ENCODE data around the gene FADS3.

FADS3 gene

DNA sequence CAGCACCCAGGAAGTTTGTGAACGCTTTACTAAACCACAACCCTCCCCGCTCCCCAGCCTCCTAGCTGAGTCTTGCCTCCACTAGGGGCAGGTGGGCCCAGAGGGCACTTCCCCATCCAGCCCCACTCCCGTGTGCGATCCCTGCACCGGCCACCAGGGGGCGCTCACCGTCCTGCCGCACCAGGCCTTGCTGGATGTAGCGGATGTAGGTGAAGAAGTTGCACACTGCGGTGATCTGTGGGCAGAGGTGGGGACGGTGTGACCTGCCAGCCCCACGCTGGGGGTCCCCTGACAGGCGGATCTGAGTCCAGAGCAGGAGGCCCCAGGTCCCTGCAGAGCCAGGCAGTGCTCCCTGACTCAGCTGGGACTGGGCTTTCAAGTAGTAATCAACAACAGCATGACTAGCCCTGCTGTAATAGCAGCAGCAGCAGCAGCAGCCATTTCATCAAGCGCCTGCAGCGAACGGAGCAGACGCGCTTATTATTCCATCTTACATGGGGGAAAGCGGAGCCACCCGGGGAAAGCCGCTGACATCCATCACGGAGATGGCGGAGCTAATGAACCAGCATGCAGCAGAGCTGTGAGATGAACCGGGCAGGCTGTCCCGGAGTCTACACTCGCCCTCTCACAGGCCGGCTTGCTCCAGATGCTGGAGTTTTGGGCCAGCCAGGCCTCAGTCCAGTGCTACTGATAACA lies 7.9 kb upstream of the FADS3 start:
- peak; percentile 93 for ATAC-seq (ENCODE audit: insufficient read depth, low read depth)
- Histone ChIP-seq H3K27ac (ENCODE audit: low read length) (no peak overlapping the region), H3K4me3 (ENCODE audit: low read depth in 1 of 2, low read length in 2 of 2) (no peak overlapping the region), H3K9ac (ENCODE audit: low read depth, low read length) (no peak overlapping the region), H3K79me2 (ENCODE audit: insufficient read depth, low read length) (no peaks in the 10 kb centered on the region), H4K20me1 (ENCODE audit: insufficient read depth, low read length) (no peaks in the 10 kb centered on the region), H3K27me3 (ENCODE audit: insufficient read depth, low read length, poor library complexity) (no peaks in the 10 kb centered on the region), H2AFZ (ENCODE audit: low read depth, low read length) (peak overlapping the region; percentile 57; the same call in 1 of the 2 replicates), H3K4me2 (ENCODE audit: insufficient read depth, low read length) (no peak overlapping the region), H3K36me3 (ENCODE audit: insufficient read depth, low read length) (no peaks in the 10 kb centered on the region), H3K9me3 (ENCODE audit: insufficient read depth, low read length, severe bottlenecking) (no peaks in the 10 kb centered on the region), H3K4me1 (ENCODE audit: insufficient read depth, low read length) (peaks cover 6% of the 10 kb centered on the region; the same call in 1 of the 2 replicates)
- peak; percentile 91 for DNase-seq
- no peak for TF ChIP-seq EZH2 (IDR thresholded peaks at IDR 0.05; ENCODE audit: borderline replicate concordance, low read depth, low read length, severe bottlenecking)
- TF ChIP-seq, protein P1, sequence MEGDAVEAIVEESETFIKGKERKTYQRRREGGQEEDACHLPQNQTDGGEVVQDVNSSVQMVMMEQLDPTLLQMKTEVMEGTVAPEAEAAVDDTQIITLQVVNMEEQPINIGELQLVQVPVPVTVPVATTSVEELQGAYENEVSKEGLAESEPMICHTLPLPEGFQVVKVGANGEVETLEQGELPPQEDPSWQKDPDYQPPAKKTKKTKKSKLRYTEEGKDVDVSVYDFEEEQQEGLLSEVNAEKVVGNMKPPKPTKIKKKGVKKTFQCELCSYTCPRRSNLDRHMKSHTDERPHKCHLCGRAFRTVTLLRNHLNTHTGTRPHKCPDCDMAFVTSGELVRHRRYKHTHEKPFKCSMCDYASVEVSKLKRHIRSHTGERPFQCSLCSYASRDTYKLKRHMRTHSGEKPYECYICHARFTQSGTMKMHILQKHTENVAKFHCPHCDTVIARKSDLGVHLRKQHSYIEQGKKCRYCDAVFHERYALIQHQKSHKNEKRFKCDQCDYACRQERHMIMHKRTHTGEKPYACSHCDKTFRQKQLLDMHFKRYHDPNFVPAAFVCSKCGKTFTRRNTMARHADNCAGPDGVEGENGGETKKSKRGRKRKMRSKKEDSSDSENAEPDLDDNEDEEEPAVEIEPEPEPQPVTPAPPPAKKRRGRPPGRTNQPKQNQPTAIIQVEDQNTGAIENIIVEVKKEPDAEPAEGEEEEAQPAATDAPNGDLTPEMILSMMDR (IDR thresholded peaks at IDR 0.05; ENCODE audit: borderline replicate concordance, extremely low read depth, low read length, poor library complexity, severe bottlenecking): peak; percentile 100

DNA sequence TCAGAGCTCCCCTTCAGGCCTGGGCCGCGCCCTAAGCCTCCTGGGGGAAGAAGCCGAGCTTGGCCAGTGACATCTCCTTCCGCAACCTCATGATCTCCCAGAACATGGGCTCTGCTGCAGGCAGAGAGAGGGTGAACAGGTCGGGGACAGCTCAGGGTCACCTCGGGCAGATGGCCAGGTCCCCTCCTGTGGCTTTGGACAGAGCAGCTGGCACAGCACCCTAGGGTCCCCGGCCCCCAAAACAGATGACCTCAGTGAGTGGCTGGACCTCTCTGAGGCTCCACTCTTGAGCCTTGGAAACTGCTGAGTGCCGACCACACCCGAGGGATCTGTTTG lies 6.9 kb upstream of the FADS3 start:
- H3K27me3 ChIP-seq (ENCODE audit: insufficient read depth, low read length, poor library complexity): no peaks in the 10 kb centered on the region
- no peaks in the 10 kb centered on the region for H4K20me1 ChIP-seq (ENCODE audit: insufficient read depth, low read length)
- DNase-seq (no peak), ATAC-seq (ENCODE audit: insufficient read depth, low read depth) (no peak)
- no peak for TF ChIP-seq EZH2 (IDR thresholded peaks at IDR 0.05; ENCODE audit: borderline replicate concordance, low read depth, low read length, severe bottlenecking)
- TF ChIP-seq, protein P1 (IDR thresholded peaks at IDR 0.05; ENCODE audit: borderline replicate concordance, extremely low read depth, low read length, poor library complexity, severe bottlenecking): no peak
- H3K9me3 ChIP-seq (ENCODE audit: insufficient read depth, low read length, severe bottlenecking): no peaks in the 10 kb centered on the region
- no peak overlapping the region for H2AFZ ChIP-seq (ENCODE audit: low read depth, low read length)
- H3K36me3 ChIP-seq (ENCODE audit: insufficient read depth, low read length): no peaks in the 10 kb centered on the region
- H3K9ac ChIP-seq (ENCODE audit: low read depth, low read length): no peak overlapping the region
- no peak overlapping the region for H3K4me2 ChIP-seq (ENCODE audit: insufficient read depth, low read length)
- no peak overlapping the region for H3K4me3 ChIP-seq (ENCODE audit: low read depth in 1 of 2, low read length in 2 of 2)
- no peak overlapping the region for H3K27ac ChIP-seq (ENCODE audit: low read length)
- no peaks in the 10 kb centered on the region for H3K79me2 ChIP-seq (ENCODE audit: insufficient read depth, low read length)
- H3K4me1 ChIP-seq (ENCODE audit: insufficient read depth, low read length): peaks cover 6% of the 10 kb centered on the region; the same call in 1 of the 2 replicates

DNA sequence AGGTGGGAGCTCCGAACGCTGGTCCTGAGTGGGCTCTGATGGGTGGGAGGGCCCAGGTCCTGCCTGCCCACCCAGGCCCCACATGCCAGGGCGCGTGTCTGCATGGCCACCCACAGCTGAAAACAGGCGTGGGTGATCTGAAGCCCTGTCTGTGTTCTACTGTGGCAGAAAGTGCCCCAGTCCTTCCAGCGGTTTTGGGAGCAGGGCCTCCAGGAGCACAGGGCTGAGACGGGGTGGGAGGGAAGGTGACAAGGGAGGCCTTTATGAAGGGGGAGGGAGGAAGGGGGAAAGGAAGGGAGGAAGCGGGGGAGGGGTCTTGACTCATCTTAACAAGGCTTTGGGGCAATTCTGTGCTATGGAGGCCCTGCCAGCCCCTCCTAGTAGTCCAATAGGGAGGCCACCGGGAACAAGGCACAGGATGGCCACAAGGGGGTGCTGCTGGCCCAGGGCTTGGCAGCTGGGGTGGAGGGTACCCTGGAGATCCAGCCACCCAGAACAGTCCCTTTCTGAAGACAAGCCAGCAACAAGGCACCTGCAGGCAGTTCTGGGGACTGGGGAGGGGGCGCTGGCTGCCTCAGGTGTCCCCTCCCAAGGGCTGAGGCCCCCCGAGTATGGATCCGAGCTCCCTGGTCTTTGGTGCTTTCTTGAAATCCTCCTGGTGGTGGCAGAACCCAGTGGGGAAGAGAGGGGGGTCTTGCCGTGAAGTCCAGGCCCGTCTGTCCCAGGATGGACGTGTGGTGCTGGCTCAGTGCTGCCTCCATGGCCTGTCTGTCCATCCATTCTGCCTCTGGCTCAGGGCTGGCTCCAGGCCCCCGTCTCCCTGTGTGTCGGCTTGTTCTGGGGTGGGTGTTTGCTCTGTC lies 6.3 kb upstream of the FADS3 start:
- H3K4me3 ChIP-seq (ENCODE audit: low read depth in 1 of 2, low read length in 2 of 2): no peak overlapping the region
- ATAC-seq (ENCODE audit: insufficient read depth, low read depth) (peak; percentile 76), DNase-seq (peak; percentile 80)
- H3K36me3 ChIP-seq (ENCODE audit: insufficient read depth, low read length): no peaks in the 10 kb centered on the region
- no peak overlapping the region for H3K9ac ChIP-seq (ENCODE audit: low read depth, low read length)
- TF ChIP-seq EZH2 (IDR thresholded peaks at IDR 0.05; ENCODE audit: borderline replicate concordance, low read depth, low read length, severe bottlenecking): no peak
- TF ChIP-seq, protein P1 (IDR thresholded peaks at IDR 0.05; ENCODE audit: borderline replicate concordance, extremely low read depth, low read length, poor library complexity, severe bottlenecking): peak; percentile 92
- H2AFZ ChIP-seq (ENCODE audit: low read depth, low read length): no peak overlapping the region
- no peak overlapping the region for H3K4me2 ChIP-seq (ENCODE audit: insufficient read depth, low read length)
- no peaks in the 10 kb centered on the region for H3K9me3 ChIP-seq (ENCODE audit: insufficient read depth, low read length, severe bottlenecking)
- H3K27ac ChIP-seq (ENCODE audit: low read length): no peak overlapping the region
- no peaks in the 10 kb centered on the region; the same call in 1 of the 2 replicates for H4K20me1 ChIP-seq (ENCODE audit: insufficient read depth, low read length)
- H3K79me2 ChIP-seq (ENCODE audit: insufficient read depth, low read length): no peaks in the 10 kb centered on the region
- H3K27me3 ChIP-seq (ENCODE audit: insufficient read depth, low read length, poor library complexity): no peaks in the 10 kb centered on the region
- peaks cover 6% of the 10 kb centered on the region; the same call in 1 of the 2 replicates for H3K4me1 ChIP-seq (ENCODE audit: insufficient read depth, low read length)
